Ovary (tissue), 3 donors: ENCODE measurements around the gene MUC5AC.

Experiments
- CTCF ChIP-seq, 3 donors: fragments of 450-650 bp in 2 of 3; fragments of 200-600 bp in 1 of 3; IDR thresholded peaks; one replicate each; pipeline versions ENCODE4 v1.5.1 to v1.8.0; 2016 to 2022; ENCODE audit warnings: antibody characterized with exemption in 3 of 3, mild to moderate bottlenecking in 1 of 3
- EP300 ChIP-seq: sonication (generic); formaldehyde crosslinking; IDR thresholded peaks from one replicate; pipeline ENCODE4 v1.6.1; 2017; ENCODE audit warnings: antibody characterized with exemption
- POLR2A ChIP-seq: fragments of 450-650 bp; IDR thresholded peaks from one replicate; pipeline ENCODE4 v1.6.1; 2017; ENCODE audit warnings: antibody characterized with exemption, mild to moderate bottlenecking, moderate library complexity
- donor health status: DM: no; HTN: no; CAD: no.

DNA sequence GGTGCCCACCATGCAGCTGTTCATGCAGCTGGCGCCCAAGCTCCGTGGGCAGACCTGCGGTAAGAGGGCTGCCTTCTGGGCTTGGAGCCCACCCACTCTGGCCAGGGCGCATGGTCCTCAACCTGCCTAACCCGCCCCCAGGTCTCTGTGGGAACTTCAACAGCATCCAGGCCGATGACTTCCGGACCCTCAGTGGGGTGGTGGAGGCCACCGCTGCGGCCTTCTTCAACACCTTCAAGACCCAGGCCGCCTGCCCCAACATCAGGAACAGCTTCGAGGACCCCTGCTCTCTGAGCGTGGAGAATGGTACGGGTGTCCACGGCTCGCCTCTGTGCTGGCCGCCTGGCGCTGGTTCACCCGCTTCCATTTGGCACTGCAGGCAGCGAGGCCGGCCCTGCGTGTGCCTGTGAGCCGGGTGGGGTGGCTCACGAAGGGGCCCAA, 11.0 kb downstream of the MUC5AC start:
- TF ChIP-seq POLR2A, result no peak
- no peak for TF ChIP-seq CTCF (IDR thresholded peaks at IDR 0.05)
- no peak for TF ChIP-seq EP300
